Stimulated activated CD8-positive, alpha-beta memory T cell treated with anti-CD3 and anti-CD28 coated beads, Interleukin-7, amount 100 ng/mL, for 24 hours (primary cell): ENCODE measurements around the gene ARHGAP26.

ENCODE experiments used
- DNase-seq: peaks from one replicate; pipeline ENCODE4 v3.0.0-alpha.2; 2020; ENCODE audit warnings: low read depth

ARHGAP26 gene

DNA sequence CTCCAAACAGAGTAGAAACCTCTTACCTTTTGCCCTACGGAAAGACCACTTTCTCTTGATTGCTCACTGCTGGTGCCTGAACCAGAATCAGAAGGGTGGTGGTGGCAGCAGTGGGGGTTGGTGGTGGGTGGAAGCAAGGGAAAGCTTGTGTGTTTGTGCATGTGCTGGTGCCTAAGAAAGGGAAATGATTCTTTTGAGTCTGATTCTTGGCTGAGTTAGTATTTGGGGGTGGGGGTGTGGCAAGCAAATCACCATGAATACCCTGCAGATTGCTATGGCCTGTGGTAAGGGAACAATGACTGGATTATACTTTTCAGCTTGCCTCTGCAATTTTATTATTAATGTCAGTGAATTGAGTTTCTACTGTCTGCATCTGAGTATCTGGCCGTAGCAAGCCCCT, 106.6 kb downstream of the ARHGAP26 start:
- no peak for DNase-seq

DNA sequence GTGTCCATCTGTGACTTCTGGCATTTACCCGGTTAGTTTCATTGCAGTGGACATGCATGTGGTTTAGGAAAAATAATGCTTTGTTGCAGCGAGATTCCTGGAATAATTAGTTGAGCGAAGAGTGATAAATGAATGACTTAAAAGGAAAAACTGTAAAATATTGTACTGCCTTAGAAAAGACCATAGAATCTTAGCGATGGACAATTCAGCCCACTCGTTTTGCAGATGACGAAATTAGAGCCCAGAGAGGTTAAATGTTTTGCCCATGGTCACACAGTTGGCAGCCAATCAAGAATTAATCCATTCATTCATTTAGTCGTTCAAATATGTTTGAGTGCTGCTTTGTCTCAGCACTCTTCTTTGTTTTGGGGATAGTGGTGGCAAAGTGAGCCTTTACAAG, 107.9 kb downstream of the ARHGAP26 start:
- DNase-seq, result no peak

DNA sequence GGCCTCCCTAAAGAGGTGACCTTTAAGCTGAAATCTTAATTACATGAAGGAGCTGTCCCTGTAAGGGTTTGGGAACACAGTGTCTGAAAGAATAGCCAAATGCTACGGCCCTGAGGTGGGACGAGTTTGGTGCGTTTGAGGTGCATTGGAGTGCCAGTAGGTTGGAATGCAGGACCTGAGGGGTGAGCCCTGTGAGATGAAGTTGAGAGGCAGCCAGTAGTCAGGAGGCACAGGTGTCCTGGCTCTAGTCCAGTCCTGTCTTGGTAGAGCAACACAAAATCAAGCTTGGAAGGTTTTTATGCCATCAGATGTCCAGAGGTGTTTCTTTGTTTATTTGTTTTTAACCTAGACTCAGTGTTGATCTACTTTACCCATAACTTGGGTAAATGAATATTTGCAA, 108.5 kb downstream of the ARHGAP26 start:
- no peak for DNase-seq

DNA sequence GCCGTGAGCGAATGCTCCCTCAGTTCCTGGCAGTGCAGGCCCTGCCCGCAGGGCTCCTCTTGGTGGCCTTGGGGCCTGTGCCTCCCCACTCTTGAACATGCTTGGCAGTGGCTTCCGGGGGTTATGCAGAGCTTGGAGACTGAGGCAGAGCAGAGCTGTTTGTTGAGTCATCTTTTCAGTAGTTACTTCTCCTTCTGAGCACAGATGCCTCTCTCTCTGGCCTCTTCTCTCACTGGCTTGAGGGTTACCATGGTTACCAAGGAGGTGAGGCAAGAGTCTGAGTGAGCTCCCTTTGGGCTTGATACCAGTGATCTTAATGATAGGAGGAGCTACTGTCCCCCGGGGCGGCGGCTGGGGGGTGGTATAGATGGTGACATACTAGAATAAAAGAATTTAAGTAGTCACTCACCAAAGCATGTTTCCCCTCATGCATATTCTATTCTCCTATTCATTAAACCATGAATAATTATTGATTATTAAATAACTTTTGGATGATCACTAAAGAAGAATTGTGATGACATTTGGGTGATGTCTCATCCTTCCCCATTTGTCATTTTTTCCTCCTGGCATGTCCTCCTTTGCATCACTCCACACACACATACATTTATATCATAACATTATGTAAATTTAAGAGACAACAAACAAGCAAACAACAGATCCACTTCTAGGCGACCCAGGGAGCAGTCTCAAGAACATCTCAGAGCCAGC, 111.1 kb downstream of the ARHGAP26 start:
- DNase-seq, result no peak

DNA sequence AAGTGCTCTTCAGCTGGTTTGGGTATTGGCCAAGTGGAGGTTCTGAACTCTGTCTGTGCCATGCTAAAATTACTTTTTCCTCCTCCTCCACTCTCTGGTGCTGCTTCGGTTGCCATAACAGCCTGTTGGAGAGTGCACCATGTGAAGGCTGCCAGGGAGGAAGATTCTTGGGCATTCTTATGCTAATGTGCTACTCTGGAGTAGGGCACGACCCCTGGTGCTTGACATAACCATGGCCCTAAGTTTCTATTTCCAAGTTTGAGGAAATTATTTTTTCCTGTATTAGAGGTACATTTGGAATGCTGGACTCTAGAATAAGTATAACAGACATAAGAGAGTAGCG, 111.6 kb downstream of the ARHGAP26 start:
- no peak for DNase-seq

DNA sequence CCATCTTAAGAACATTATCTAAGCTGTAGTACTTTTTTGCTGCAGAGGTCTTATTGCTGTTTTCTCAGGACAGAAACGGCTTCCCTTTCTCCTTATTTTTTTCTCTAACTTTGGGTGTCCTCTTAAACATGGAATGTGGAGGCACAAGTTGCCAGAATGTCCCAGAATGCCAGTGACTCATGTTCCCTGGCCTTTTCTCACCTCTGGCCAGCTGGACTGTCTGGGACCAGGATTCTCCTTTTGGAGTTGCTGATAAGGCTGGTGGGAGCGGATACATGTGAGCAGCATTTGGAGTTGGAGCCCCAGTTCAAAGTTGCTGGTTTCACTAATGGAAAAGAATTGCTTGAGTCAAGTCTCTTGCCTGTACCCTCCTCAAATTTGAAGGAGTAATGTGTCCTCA, 112.8 kb downstream of the ARHGAP26 start:
- no peak for DNase-seq

DNA sequence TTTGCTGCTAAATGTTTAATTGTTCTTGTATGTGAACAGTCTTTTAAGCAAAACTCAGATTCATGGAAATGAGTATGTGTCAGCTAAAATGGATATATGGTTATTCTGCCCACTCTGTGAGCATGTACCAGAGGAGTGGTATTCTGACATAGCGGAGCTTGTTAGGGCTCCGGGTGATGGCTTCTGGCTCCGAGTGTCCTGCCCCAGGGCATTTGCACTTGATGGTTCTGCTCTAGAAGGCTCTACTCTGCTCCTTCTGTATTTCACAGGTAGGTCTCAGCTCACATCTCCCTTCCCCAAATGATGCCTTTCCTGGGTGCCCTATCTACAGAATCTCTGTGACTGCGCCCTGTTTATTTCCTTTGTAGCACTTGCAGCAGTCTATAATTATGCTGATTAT, 113.3 kb downstream of the ARHGAP26 start:
- DNase-seq, result no peak

DNA sequence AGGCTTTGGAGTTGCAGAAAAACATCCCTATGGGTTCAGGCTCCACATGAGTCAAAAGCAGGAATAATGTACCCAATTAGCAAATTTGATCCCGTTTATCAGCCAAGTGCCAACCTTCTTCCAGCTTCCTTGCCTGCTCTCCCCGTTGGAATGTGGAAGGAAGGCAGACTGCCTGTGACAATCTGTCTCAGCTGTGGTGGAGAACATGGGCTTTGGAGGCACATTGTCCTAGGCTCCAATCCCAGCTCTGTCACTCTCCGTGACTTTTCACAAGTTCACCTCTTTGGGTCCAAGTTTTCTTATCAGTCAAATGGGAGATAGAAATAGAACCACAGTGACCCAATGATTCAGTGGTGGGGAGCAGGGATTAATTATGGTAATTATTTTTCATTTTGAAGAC, 113.9 kb downstream of the ARHGAP26 start:
- DNase-seq, result no peak

DNA sequence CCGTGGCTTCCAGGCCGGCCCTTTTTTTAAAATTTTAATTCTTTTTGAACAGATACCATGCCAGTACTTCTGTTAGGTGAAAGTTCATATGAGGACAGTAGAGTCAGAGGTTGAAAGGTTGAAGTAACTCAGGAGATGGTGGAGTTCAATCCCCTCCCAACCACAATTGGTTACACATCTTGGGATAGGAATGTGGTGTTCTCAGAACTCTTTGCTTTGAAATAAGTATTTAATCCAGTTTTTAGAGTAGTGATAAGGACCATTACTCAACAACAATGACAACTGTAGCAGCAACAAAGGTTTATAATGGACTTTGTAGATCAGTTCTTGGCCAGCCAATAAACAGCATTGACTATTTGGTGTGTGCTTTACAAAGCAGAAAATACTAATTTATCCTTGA, 116.0 kb downstream of the ARHGAP26 start:
- DNase-seq, result no peak

DNA sequence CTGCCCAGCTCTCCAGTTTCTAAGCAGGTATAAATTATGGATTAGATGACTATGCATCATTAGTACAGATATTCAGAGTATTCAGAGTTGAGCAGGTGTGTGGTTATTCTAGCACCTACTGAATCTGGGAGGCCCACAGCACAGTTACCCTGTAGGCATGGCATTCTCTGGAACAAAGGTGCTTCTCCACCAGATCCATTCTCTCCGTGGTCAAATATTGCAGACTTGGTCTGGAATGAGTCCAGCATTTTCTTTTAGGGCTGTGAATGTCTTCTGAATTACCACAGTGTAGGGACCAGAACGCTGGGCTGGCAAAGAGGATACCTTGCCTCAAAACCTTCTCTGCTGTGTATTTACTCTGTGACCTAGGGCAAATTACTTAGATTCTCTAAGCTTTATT, 116.8 kb downstream of the ARHGAP26 start:
- no peak for DNase-seq

DNA sequence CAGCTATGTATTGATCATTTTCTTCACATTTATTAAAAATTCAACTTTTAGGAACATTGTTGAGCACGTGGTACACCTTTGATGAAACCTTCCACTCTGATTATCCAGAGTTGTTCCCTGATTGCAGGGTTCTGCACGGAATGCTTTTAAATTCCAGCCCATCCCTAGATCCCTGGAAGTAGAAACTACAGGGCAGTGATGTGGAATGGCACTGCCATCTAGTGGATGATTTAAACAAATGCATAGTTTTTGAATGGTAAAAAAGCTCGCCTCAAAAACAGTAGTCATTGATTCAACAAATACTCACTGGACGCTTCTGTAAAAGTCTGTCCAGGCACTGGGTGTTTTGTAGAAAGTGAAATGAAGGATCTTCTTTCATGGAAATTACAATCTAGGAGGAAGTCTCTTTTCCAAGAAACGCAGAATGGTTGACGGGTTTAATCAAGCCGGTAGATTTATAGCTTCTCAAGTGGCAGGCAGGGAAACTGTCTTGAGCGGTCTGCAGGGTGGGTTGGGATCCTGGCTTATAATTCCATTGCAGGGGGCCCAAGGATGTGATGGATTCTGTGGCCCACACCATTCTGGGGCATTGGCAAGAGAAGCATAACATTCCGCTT, 118.4 kb downstream of the ARHGAP26 start:
- no peak for DNase-seq

DNA sequence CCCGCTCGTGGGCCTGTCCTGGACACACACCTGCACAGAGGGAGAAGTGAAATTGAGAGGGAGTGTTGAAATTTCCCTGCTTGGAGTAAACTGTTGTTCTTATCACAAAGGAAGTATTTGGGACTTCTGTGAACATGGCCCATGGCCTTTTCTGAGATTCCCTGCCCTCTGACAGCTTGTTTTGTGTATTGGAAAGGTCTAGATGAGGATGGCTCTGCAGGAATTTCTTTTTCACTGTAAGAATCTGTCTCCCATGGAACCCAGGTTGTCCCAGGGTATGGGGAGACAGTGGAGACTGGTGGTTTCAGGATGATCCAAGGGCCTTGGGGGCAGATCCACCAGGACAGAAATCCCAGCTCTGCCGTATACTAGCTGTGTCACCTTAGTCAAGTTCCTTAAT, 121.8 kb downstream of the ARHGAP26 start:
- no peak for DNase-seq

DNA sequence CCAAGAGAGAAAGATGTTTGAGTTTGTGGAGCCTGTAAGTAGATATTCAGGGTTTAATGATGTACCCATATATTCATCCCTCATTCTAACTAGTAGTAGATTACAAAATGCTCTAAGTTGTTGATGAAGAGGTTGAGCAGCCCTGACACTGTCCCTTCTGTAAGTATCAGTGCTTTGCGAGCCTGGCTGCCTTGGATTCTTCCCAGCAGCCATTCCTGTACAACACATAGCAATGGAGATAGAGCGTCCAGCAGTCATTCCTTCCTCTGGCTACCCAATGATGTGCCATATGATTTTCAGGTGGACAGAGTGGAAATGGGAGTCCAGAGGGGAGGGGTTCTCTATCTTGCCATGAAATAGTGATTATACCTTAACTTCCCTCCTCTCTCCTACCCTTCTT, 124.1 kb downstream of the ARHGAP26 start:
- no peak for DNase-seq

DNA sequence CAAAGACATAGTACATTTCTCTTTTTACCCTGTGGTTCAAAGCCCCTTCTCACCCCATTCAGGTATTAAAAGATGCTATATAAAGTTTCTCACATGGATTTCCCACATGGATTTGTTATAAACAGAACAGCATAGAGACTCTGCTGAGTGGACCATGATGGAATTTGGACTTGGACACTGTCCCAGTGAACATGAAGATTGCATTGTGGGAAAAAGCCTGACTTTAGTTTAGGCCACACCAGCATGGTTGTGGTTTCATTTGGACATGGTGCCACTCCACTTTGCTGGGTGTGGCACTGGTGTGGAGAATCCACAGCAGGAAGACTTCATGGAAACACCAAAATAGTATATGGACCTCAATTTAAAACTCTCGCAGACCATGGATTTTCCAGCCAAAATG, 124.6 kb downstream of the ARHGAP26 start:
- DNase-seq, result no peak

DNA sequence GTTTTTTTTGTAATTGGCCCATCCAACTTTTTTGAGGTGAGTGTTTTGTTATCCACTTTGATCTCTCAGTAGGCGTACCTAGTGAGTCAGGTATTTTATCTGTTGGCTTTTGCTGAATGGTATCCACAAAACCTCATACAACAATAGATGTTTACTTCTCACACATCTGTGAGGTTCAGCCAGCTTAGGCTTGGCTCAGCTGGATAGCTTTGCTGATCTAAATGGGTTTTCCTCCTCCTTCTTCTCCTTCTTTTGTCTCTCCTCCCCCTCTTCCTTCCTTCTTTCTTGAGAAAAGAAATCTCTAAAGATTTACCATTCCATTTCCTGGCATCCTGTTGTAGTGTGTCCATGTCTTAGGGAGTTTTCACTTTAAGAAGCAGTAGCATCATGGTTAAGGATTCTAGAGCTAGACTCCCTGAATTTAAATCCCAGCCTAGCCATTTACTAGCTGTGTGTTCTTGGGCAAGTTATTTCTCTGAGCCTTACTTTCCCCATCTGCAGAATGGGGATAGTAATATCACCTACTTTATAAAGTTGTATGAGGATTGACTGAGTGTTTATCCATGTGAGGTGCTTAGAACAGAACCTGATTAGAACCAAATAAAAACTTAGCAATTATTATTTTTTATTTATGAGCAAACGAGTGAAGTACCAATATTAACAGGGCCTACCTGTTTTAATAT, 126.3 kb downstream of the ARHGAP26 start:
- no peak for DNase-seq

DNA sequence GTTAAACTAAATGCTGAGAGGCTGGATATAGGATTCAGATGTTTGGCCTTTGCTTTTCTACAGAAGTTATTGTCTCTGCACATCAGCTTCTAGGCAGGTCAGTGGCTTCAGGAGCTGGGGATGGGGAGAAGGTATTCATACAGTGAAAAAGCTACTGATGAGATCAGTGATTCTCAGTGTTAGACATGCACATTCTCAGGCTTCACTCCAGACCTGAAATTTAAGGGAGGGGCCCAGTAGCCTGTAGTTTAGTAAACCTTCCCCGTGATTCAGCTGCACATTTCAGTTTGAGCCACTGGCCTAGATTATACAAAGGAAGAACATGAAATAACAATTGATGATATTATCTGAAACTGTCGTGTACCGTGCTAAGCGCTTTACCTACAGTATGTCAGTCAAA, 127.2 kb downstream of the ARHGAP26 start:
- no peak for DNase-seq

DNA sequence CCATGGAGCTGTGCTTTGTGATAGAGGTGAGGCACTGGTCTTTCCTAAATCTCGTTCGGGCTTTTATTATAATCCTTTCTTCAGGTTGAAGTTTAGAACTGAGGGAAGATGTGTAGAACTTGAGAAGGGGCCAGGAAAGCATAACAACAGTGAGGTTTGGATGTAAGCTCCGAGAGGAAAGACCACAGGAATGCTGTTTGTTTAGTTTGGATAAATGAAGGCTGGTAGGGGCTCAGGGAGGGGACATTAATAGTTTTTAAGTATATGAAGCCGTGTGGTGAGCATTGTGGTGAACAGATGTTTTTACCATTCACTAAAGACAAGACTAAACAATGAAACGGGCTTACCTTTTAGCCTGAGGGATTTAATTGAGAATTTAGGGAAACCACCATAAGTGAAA, 130.8 kb downstream of the ARHGAP26 start:
- DNase-seq, result no peak

DNA sequence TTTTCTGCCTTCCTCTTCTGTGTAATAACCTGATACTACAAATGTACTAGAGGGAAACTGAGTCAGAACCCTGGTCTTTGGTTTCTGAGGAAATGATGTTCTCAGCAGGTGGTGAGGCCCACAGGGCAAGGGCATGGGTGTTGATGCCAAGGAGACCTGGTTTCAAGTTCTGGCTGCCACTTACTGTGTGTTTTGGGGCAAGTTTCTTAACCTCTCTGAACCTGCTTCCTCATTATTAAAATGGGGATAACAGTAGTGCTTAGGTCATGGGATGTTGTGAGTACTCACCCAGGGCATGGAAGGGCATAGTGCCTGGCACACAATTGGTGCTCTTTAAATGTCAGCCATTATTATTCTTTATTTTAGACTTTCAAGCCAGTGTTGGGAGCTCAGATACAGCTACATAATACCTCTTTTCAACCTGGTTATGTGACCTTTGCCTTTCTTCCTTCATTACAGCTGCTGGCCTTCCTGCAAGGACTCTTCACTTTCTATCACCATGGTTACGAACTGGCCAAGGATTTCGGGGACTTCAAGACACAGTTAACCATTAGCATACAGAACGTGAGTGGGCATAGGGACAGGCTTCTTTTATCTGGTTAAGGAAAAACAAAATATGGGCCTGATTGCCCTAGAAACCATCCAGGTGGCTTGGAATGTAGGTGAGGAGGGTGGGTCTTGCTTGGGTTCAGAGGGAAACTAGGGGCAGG, 131.5 kb downstream of the ARHGAP26 start:
- DNase-seq, result no peak

DNA sequence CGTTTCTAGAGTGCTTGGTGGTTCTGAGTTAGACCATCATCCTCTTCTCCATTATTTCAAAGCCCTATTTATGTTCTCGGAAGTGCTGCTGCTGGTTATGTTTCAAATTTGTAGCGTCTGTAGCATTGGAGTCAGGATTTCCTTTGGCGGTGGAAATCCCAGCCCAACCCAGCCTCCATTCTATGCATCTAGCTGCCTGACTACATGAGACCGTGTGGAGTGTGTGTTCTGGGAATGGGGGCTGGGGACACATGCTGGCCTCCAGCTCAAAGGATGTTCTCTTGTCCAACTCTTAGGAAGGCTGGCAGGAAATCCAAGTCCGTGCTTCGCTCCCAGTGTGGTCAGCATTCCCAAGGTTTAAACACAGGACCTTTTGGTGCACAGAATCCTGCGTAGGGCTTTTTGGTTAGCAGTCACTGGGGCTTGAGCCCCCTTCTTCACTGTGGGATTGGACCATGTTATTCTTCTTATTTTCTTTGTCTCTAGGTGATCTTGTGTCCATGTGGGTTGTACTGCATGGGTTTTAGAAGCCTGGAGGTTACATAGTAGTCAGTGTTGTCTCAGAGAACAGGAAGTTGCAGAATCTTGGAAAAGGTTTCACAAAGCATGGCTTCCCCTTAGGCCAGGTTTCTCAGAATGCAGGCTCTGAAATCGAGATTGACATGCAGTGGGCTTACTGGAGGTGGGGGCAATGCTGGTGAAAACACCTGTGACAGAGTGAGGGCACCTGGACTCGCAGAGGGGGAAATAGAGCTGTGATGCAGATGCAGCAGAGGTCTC, 132.2 kb downstream of the ARHGAP26 start:
- no peak for DNase-seq

DNA sequence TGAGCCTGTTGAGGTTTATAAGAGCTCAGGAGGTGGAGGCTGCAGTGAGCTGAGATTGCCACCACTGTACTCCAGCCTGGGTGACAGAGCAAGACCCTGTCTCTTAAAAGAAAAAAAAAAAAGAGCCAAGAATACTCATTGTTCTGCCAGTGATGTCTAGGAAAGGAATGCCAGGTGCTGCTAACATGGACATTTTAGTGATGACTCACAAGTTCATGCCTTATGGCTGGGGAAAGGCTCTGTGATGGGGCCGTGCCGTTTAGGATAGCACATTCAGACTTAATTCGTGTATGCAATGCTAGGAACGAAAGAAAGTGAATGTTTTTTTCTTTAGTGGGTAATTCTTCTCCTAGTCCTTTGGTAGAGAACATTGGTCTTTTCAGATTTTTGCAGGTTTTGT, 134.2 kb downstream of the ARHGAP26 start:
- no peak for DNase-seq

DNA sequence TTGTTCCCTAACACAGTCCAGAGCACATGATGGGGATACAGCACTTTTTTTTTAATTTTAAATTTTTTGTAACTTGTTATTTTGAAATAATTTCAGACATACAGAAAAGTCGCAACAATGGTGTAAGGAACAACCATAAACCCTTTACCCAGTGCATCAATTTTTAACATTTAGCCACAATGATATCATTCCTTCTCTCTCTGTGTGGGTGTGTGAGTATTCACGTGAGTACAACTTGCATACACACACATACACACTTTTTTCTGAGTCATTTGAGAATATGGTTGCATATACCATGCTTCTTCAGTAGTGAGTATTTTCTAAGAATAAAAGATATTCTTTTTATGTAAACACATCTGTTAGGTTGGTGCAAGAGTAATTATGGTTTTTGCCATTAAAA, 135.2 kb downstream of the ARHGAP26 start:
- DNase-seq, result no peak
